ENCODE data around the gene PTPRN2. TPM values are rescaled to one million over a fixed set of nuclear protein-coding genes. Genes with fewer than 3 reads are reported as not detected.

Gene PTPRN2
- total and polyA plus RNA-seq, 2 of the 13 experiments (the other 11 are each of a cell fraction or from before 2014, with no cell fraction given) = 2.5 to 24.2 TPM

GRCh38 chr7:158518980-158519632, 68.5 kb downstream of the PTPRN2 start:
- no peak overlapping the region for H3K27ac ChIP-seq (ENCODE audit: extremely low read length, insufficient read depth, low read length)
- CTCF ChIA-PET (ENCODE audit: low intra/inter-chr PET ratio, low total read pairs) = no interaction called here
- peaks cover 13% of the 10 kb centered on the region for H3K4me1 ChIP-seq (ENCODE audit: insufficient read depth, low read length)
- no peak overlapping the region for H2AFZ ChIP-seq (ENCODE audit: low read length)
- intact Hi-C loops (cut with micrococcal nuclease; ENCODE audit: unreplicated experiment) = no loop called here
- no peaks in the 10 kb centered on the region for H3K9me3 ChIP-seq (ENCODE audit: low read length)
- peaks cover 10 to 18% of the 10 kb centered on the region in 2 experiments; a peak in 4 of 5 replicates for H3K36me3 ChIP-seq (replicated peaks in 1 of 2; ENCODE audit: control insufficient read depth in 1 of 2, insufficient read depth in 2 of 2, low read length in 2 of 2)
- H3K79me2 ChIP-seq (ENCODE audit: insufficient read depth, low read length) = peaks cover 3% of the 10 kb centered on the region
- no peak overlapping the region for H3K4me2 ChIP-seq (ENCODE audit: low read depth, low read length)
- POLR2A ChIA-PET = no interaction called here
- WGBS (ENCODE audit: low lambda C conversion rate) = 91% methylated on average over 7 of the region's 7 CpGs
- no peak for ATAC-seq
- DNase-seq (ENCODE audit: low spot score) = no peak
- H3K27me3 ChIP-seq (ENCODE audit: control insufficient read depth in 1 of 2, insufficient read depth in 2 of 2, low read length in 2 of 2) = no peaks in the 10 kb centered on the region
- BruUV-seq (replicated peaks) = no TSS peak
- no peak overlapping the region for H3K4me3 ChIP-seq (replicated peaks in 1 of 3; ENCODE audit: insufficient read depth in 1 of 3, low read depth in 2 of 3, low read length in 3 of 3)
- peaks cover 49% of the 10 kb centered on the region; the same call in 1 of the 2 replicates for H4K20me1 ChIP-seq (ENCODE audit: insufficient read depth, low read length)
- H3K9ac ChIP-seq (ENCODE audit: insufficient read depth, low read depth, low read length) = no peak overlapping the region
- in situ Hi-C loops (cut with HindIII; ENCODE audit: extremely low pct_ligation_motif_present, low pct_unique_long_range_greater_than_20kb) = no loop called here
- no peak for FAIRE-seq
- TF ChIP-seq ZNF781 (CRISPR knock-in tag; IDR thresholded peaks at IDR 0.05; ENCODE audit: borderline replicate concordance, not compliant biosample characterization) = no peak
- TF ChIP-seq NCOA1 (CRISPR knock-in tag; IDR thresholded peaks at IDR 0.05) = no peak
- TF ChIP-seq ZNF776 (CRISPR knock-in tag; IDR thresholded peaks at IDR 0.05) = no peak
- TF ChIP-seq, protein P1, sequence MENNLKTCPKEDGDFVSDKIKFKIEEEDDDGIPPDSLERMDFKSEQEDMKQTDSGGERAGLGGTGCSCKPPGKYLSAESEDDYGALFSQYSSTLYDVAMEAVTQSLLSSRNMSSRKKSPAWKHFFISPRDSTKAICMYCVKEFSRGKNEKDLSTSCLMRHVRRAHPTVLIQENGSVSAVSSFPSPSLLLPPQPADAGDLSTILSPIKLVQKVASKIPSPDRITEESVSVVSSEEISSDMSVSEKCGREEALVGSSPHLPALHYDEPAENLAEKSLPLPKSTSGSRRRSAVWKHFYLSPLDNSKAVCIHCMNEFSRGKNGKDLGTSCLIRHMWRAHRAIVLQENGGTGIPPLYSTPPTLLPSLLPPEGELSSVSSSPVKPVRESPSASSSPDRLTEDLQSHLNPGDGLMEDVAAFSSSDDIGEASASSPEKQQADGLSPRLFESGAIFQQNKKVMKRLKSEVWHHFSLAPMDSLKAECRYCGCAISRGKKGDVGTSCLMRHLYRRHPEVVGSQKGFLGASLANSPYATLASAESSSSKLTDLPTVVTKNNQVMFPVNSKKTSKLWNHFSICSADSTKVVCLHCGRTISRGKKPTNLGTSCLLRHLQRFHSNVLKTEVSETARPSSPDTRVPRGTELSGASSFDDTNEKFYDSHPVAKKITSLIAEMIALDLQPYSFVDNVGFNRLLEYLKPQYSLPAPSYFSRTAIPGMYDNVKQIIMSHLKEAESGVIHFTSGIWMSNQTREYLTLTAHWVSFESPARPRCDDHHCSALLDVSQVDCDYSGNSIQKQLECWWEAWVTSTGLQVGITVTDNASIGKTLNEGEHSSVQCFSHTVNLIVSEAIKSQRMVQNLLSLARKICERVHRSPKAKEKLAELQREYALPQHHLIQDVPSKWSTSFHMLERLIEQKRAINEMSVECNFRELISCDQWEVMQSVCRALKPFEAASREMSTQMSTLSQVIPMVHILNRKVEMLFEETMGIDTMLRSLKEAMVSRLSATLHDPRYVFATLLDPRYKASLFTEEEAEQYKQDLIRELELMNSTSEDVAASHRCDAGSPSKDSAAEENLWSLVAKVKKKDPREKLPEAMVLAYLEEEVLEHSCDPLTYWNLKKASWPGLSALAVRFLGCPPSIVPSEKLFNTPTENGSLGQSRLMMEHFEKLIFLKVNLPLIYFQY (CRISPR knock-in tag; IDR thresholded peaks at IDR 0.05; ENCODE audit: borderline replicate concordance) = no peak
- no peak for TF ChIP-seq NKX3-1 (CRISPR knock-in tag; IDR thresholded peaks at IDR 0.05)
- TF ChIP-seq ZNF552 (CRISPR knock-in tag; IDR thresholded peaks at IDR 0.05; ENCODE audit: borderline replicate concordance) = no peak
- TF ChIP-seq, protein P2, sequence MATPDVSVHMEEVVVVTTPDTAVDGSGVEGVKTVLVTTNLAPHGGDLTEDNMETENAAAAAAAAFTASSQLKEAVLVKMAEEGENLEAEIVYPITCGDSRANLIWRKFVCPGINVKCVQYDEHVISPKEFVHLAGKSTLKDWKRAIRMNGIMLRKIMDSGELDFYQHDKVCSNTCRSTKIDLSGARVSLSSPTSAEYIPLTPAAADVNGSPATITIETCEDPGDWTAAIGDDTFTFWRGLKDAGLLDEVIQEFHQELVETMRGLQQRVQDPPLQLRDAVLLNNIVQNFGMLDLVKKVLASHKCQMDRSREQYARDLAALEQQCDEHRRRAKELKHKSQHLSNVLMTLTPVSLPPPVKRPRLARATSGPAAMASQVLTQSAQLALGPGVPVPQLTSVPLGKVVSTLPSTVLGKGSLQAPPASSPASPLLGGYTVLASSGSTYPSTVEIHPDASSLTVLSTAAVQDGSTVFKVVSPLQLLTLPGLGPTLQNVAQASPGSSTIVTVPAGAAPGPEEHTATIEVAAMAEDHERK (CRISPR knock-in tag; IDR thresholded peaks at IDR 0.05; ENCODE audit: low read depth) = no peak
- no peak for TF ChIP-seq ZFY (CRISPR knock-in tag; IDR thresholded peaks at IDR 0.05)
- no peak for TF ChIP-seq MYNN (CRISPR knock-in tag; IDR thresholded peaks at IDR 0.05; ENCODE audit: low read depth)
- TF ChIP-seq MTF2 (CRISPR knock-in tag; IDR thresholded peaks at IDR 0.05; ENCODE audit: borderline replicate concordance) = no peak
- no peak for TF ChIP-seq ZFP36 (IDR thresholded peaks at IDR 0.05; ENCODE audit: borderline replicate concordance, low read depth, low read length, partially characterized antibody)
- no peak for TF ChIP-seq ZNF704 (CRISPR knock-in tag; IDR thresholded peaks at IDR 0.05; ENCODE audit: borderline replicate concordance)
- no peak for TF ChIP-seq FOXA1 (IDR thresholded peaks at IDR 0.05)
- TF ChIP-seq FOXA1 (CRISPR knock-in tag; IDR thresholded peaks at IDR 0.05) = no peak
- TF ChIP-seq, protein P3, sequence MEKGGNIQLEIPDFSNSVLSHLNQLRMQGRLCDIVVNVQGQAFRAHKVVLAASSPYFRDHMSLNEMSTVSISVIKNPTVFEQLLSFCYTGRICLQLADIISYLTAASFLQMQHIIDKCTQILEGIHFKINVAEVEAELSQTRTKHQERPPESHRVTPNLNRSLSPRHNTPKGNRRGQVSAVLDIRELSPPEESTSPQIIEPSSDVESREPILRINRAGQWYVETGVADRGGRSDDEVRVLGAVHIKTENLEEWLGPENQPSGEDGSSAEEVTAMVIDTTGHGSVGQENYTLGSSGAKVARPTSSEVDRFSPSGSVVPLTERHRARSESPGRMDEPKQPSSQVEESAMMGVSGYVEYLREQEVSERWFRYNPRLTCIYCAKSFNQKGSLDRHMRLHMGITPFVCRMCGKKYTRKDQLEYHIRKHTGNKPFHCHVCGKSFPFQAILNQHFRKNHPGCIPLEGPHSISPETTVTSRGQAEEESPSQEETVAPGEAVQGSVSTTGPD (CRISPR knock-in tag; IDR thresholded peaks at IDR 0.05) = no peak
- TF ChIP-seq ZNF577 (CRISPR knock-in tag; IDR thresholded peaks at IDR 0.05; ENCODE audit: borderline replicate concordance, low read depth) = no peak
- no peak for TF ChIP-seq MATR3 (CRISPR knock-in tag; IDR thresholded peaks at IDR 0.05)
